K562 (cell line): ENCODE measurements around the gene COL26A1. TPM values are rescaled to one million over a fixed set of nuclear protein-coding genes. Genes with fewer than 3 reads are reported as not detected.

Experiments used
- ATAC-seq: fragments of 200-7000 bp; cut with Tn5 transposase; 3 replicates; pipeline ENCODE4 v1.9.1; 2020; ENCODE audit warnings: moderate library complexity
- BruUV-seq: library from RNA; stranded (reverse); fragments of 400-500 nt; replicated peaks from 2 replicates; lab custom pipeline; 2021; lab: Mats Ljungman, UMichigan
- CTCF ChIA-PET: fragments of 300-600 bp; formaldehyde crosslinking; extraction: SDS; loops from one replicate; lab custom pipeline; 2021; ENCODE audit warnings: low intra/inter-chr PET ratio; lab: Yijun Ruan, JAX
- POLR2A ChIA-PET: fragments of 300-600, 350-650 bp; sonication (Branson Sonifier 250); formaldehyde crosslinking; extraction: SDS; loops from one replicate; lab custom pipeline; 2021; ENCODE audit warnings: antibody characterized with exemption, inconsistent platforms; lab: Yijun Ruan, JAX
- DNase-seq, 4 experiments: peaks; one replicate each; pipeline versions ENCODE4 v3.0.0 to v3.0.0-alpha.2; 2011 to 2018; ENCODE audit warnings: low spot score in 3 of 4, mixed read lengths in 3 of 4; ENCODE audit errors: extremely low read depth in 1 of 4
- FAIRE-seq: peaks from 2 replicates; lab custom pipeline; 2011; peaks lifted over from hg19 to GRCh38; lab: Jason Lieb, UNC
- H2AFZ ChIP-seq: 2 replicates; pipeline ENCODE4 v1.6.0; 2011; ENCODE audit warnings: low read depth, low read length, control low read depth, inconsistent platforms
- H3K27ac ChIP-seq: fragments of 200-600 bp; 3 replicates; pipeline ENCODE4 v1.8.0; 2011; ENCODE audit warnings: low read depth, mild to moderate bottlenecking, control low read depth, inconsistent platforms, low read length, moderate library complexity, mixed read lengths; ENCODE audit errors: extremely low read depth
- H3K27me3 ChIP-seq, 2 experiments: fragments of 300-600 bp in 1 of 2; 2 replicates in 1 of 2; 3 replicates in 1 of 2; pipeline versions ENCODE4 v1.6.0 to v1.8.0; 2011; ENCODE audit warnings: inconsistent platforms in 2 of 2, low read length in 2 of 2, mild to moderate bottlenecking in 1 of 2, mixed read lengths in 1 of 2, moderate library complexity in 1 of 2; ENCODE audit not compliant: control insufficient read depth in 2 of 2, insufficient read depth in 2 of 2
- H3K36me3 ChIP-seq: fragments of 300-600 bp; 3 replicates; pipeline ENCODE4 v1.8.0; 2011; ENCODE audit warnings: mild to moderate bottlenecking, low read length, inconsistent platforms; ENCODE audit not compliant: control insufficient read depth, insufficient read depth
- H3K4me1 ChIP-seq, 2 experiments: fragments of 200-600 bp in 1 of 2; replicated peaks in 1 of 2; 2 replicates in 1 of 2; 3 replicates in 1 of 2; pipeline versions ENCODE4 v1.5.1 to v1.8.0; 2011; ENCODE audit warnings: inconsistent platforms in 2 of 2, low read length in 2 of 2, mild to moderate bottlenecking in 1 of 2, mixed read lengths in 1 of 2, moderate library complexity in 1 of 2; ENCODE audit not compliant: control insufficient read depth in 2 of 2, insufficient read depth in 2 of 2
- H3K4me2 ChIP-seq: 2 replicates; pipeline ENCODE4 v1.6.1; 2011; ENCODE audit warnings: low read length, control low read depth, inconsistent platforms, mixed read lengths; ENCODE audit not compliant: insufficient read depth
- H3K4me3 ChIP-seq: fragments of 200-600 bp; sonication (generic), shearing (Covaris generic); 2 replicates; pipeline ENCODE4 v1.5.1; 2016; ENCODE audit warnings: control low read depth, inconsistent platforms
- H3K79me2 ChIP-seq: fragments of 200-600 bp; 3 replicates; pipeline ENCODE4 v1.8.0; 2011; ENCODE audit warnings: low read length, inconsistent platforms; ENCODE audit not compliant: control insufficient read depth, insufficient read depth
- H3K9ac ChIP-seq, 2 experiments: 2 replicates each; pipeline versions ENCODE4 v1.6.0 to v1.6.1; 2011; ENCODE audit warnings: low read depth in 2 of 2, low read length in 2 of 2, control low read depth in 1 of 2, inconsistent platforms in 1 of 2, mild to moderate bottlenecking in 1 of 2, mixed read lengths in 1 of 2; ENCODE audit not compliant: insufficient read depth in 1 of 2
- H3K9me1 ChIP-seq: one replicate; pipeline ENCODE4 v1.6.0; 2011; ENCODE audit warnings: inconsistent platforms, mild to moderate bottlenecking, low read length, moderate library complexity; ENCODE audit not compliant: control insufficient read depth, insufficient read depth
- H3K9me3 ChIP-seq: replicated peaks from 2 replicates; pipeline ENCODE4 v1.5.1; 2011; ENCODE audit warnings: low read depth, low read length, inconsistent platforms; ENCODE audit not compliant: control insufficient read depth, insufficient read depth
- H4K20me1 ChIP-seq: replicated peaks from 2 replicates; pipeline ENCODE4 v1.6.1; 2011; ENCODE audit warnings: low read length, inconsistent platforms, mixed read lengths; ENCODE audit not compliant: control insufficient read depth, insufficient read depth
- ARID1B ChIP-seq: fragments of 450-650 bp; IDR thresholded peaks from 2 replicates; pipeline ENCODE4 v1.6.1; 2016; ENCODE audit warnings: antibody characterized with exemption, mild to moderate bottlenecking, inconsistent platforms
- C11orf30 ChIP-seq: fragments of 450-650 bp; IDR thresholded peaks from 2 replicates; pipeline ENCODE4 v1.6.1; 2016; ENCODE audit warnings: low read depth, mild to moderate bottlenecking
- COPS2 ChIP-seq: fragments of 450-650 bp; conservative IDR thresholded peaks from 2 replicates; pipeline ENCODE4 v1.6.1; 2016; ENCODE audit warnings: mild to moderate bottlenecking, moderate library complexity
- DPF2 ChIP-seq: fragments of 450-650 bp; IDR thresholded peaks from 2 replicates; pipeline ENCODE4 v1.6.1; 2016
- KHSRP ChIP-seq: fragments of 450-650 bp; IDR thresholded peaks from 2 replicates; pipeline ENCODE4 v1.6.1; 2017
- MAFK ChIP-seq: IDR thresholded peaks from 2 replicates; pipeline ENCODE4 v1.6.1; 2011; ENCODE audit warnings: low read length, improper control_type of control experiment
- MCM5 ChIP-seq: fragments of 450-650 bp; IDR thresholded peaks from 2 replicates; pipeline ENCODE4 v1.6.1; 2016; ENCODE audit warnings: low read depth
- NCOA2 ChIP-seq, 2 experiments: fragments of 450-650 bp; IDR thresholded peaks; 2 replicates each; pipeline ENCODE4 v1.6.1; 2018; ENCODE audit warnings: mild to moderate bottlenecking in 2 of 2, moderate library complexity in 1 of 2; ENCODE audit not compliant: partially characterized antibody in 2 of 2
- RAD51 ChIP-seq: fragments of 450-650 bp; IDR thresholded peaks from 2 replicates; pipeline ENCODE4 v1.7.1; 2016; ENCODE audit warnings: low read depth, mild to moderate bottlenecking, borderline replicate concordance
- RB1 ChIP-seq: fragments of 450-650 bp; IDR thresholded peaks from 2 replicates; pipeline ENCODE4 v1.6.1; 2017; ENCODE audit warnings: low read depth, mild to moderate bottlenecking
- TAF15 ChIP-seq: fragments of 200-400 bp; formaldehyde crosslinking; IDR thresholded peaks from 2 replicates; pipeline ENCODE4 v1.6.1; 2017; ENCODE audit warnings: mild to moderate bottlenecking, low read depth, low read length, moderate library complexity
- UBTF ChIP-seq, 2 experiments: IDR thresholded peaks; 2 replicates each; pipeline ENCODE4 v1.6.1; 2012; ENCODE audit warnings: improper control_type of control experiment in 2 of 2, low read depth in 2 of 2, low read length in 2 of 2, borderline replicate concordance in 1 of 2
- ZFP30 ChIP-seq: fragments of 250-450 bp; sonication (Bioruptor Pico); IDR thresholded peaks from 2 replicates; pipeline ENCODE4 v1.8.0; 2022; ENCODE audit warnings: moderate library complexity, mild to moderate bottlenecking, inconsistent platforms, borderline replicate concordance
- ZNF311 ChIP-seq: fragments of 250-450 bp; sonication (Bioruptor Pico); IDR thresholded peaks from 2 replicates; pipeline ENCODE4 v1.4.0; 2020; ENCODE audit warnings: mild to moderate bottlenecking, moderate library complexity
- ZNF395 ChIP-seq: fragments of 200-800 bp; sonication (Bioruptor generic); IDR thresholded peaks from 2 replicates; pipeline ENCODE4 v1.6.1; 2017; ENCODE audit warnings: missing genetic modification characterization, missing compliant biosample characterization
- ZNF408 ChIP-seq: fragments of 250-450 bp; sonication (Bioruptor Pico); IDR thresholded peaks from 2 replicates; pipeline ENCODE4 v1.4.0; 2020; ENCODE audit warnings: low read depth, mild to moderate bottlenecking, moderate library complexity
- ZNF511 ChIP-seq: sonication (generic); formaldehyde crosslinking; IDR thresholded peaks from 2 replicates; pipeline ENCODE4 v1.8.0; 2022; ENCODE audit warnings: mild to moderate bottlenecking, missing genetic modification reagents
- ZNF75A ChIP-seq: fragments of 450-650 bp; formaldehyde crosslinking; IDR thresholded peaks from 2 replicates; pipeline ENCODE4 v1.4.0; 2020; ENCODE audit warnings: mild to moderate bottlenecking
- ZSCAN29 ChIP-seq: fragments of 450-650 bp; IDR thresholded peaks from 2 replicates; pipeline ENCODE4 v1.6.1; 2017
- WGBS: fragments of 100-300 bp; shearing (Covaris generic); methylation state at CpG from one replicate; pipeline ENCODE4 v1.1.6; 2016; ENCODE audit warnings: low coverage, mixed read lengths; ENCODE audit not compliant: insufficient coverage; ENCODE audit errors: missing lambda C conversion rate; 5-methylcytosine and 5-hydroxymethylcytosine counted together
- in situ Hi-C: fragments of 300-500 bp; cut with MboI; formaldehyde crosslinking; loops from 4 replicates; pipeline ENCODE4 v1.15.0; 2018; ENCODE audit warnings: inconsistent platforms, mixed read lengths
- intact Hi-C: fragments of 100-400 bp; cut with micrococcal nuclease; formaldehyde crosslinking; loops from 2 replicates; pipeline ENCODE4 v1.14.2; 2022
- polyA plus RNA-seq, 8 experiments: library from polyadenylated mRNA; depleted of rRNA in 4 of 8; stranded (reverse) in 5 of 8; unstranded in 3 of 8; fragments of >200 nt; fragmentation: Nextera tagmentation in 2 of 8; fragmentation: Illumina TruSeq in 1 of 8; extraction: Ambion mirVana in 2 of 8; extraction: Trizol in 1 of 8; gene quantifications; 2 replicates each; pipeline versions ENCODE4 v1.2.1 to v1.2.3, GENCODE V29; 2011 to 2014; ENCODE audit warnings: inconsistent platforms in 1 of 8, missing spikeins in 1 of 8
- total RNA-seq, 7 experiments: library from RNA; depleted of rRNA in 6 of 7; stranded (reverse); fragments of >200 nt in 6 of 7; fragmentation: Illumina TruSeq in 2 of 7; extraction: Trizol in 2 of 7; gene quantifications; 2 replicates each; pipeline versions ENCODE4 v1.2.1 to v1.2.3, GENCODE V29; 2011 to 2021; ENCODE audit warnings: low replicate concordance in 1 of 7

COL26A1 gene
- total and polyA plus RNA-seq, 9 of the 15 experiments (the other 6 are each of a cell fraction or from before 2014, with no cell fraction given): 0.04 to 0.39 (median 0.07) TPM; not detected in 5

- in situ Hi-C loops: no loop called here
- FAIRE-seq: no peak
- WGBS: 8% methylated on average over 22 of the region's 22 CpGs
- no peak overlapping the region for H3K9ac ChIP-seq
- no peak overlapping the region for H2AFZ ChIP-seq
- no peaks in the 10 kb centered on the region for H3K79me2 ChIP-seq
- H3K36me3 ChIP-seq: no peaks in the 10 kb centered on the region
- H3K27me3 ChIP-seq: peaks cover 22 to 84% of the 10 kb centered on the region in 2 experiments
- H3K4me3 ChIP-seq: no peak overlapping the region
- H3K27ac ChIP-seq: no peak overlapping the region
- ATAC-seq: no peak
- DNase-seq: no peak
- peaks cover 3% of the 10 kb centered on the region; the same call in 1 of the 2 replicates for H4K20me1 ChIP-seq
- no TSS peak for BruUV-seq
- peaks cover 0 to 10% of the 10 kb centered on the region in 2 experiments; a peak in 1 of 5 replicates for H3K4me1 ChIP-seq
- TF ChIP-seq ZFP30 (CRISPR knock-in tag) (no peak), COPS2 (no peak), UBTF (IDR thresholded peaks at IDR 0.05; ENCODE audit: borderline replicate concordance in 1 of 2, low read depth in 2 of 2, low read length in 2 of 2) (no peak), NCOA2 (IDR thresholded peaks at IDR 0.05; ENCODE audit: partially characterized antibody in 2 of 2) (no peak), ZNF408 (CRISPR knock-in tag) (no peak), MAFK (no peak), ARID1B (no peak), ZNF511 (CRISPR knock-in tag) (no peak), ZNF75A (CRISPR knock-in tag) (no peak), RAD51 (no peak), DPF2 (no peak), ZSCAN29 (no peak), C11orf30 (no peak), ZNF395 (CRISPR knock-in tag) (no peak), TAF15 (no peak), KHSRP (no peak), ZNF311 (no peak), MCM5 (no peak), RB1 (no peak)
- H3K9me3 ChIP-seq: no peaks in the 10 kb centered on the region
- POLR2A ChIA-PET: interaction anchor here (0.7 kb wide), 1 partner anchor 583 kb away, joined by 3 read pairs; no protein-coding TSS in a partner anchor
- no peaks in the 10 kb centered on the region for H3K9me1 ChIP-seq
- intact Hi-C loops: no loop called here
- CTCF ChIA-PET: no interaction called here
- H3K4me2 ChIP-seq: no peak overlapping the region
Observed at GRCh38 chr7:101435461-101436220, 73.0 kb downstream of the COL26A1 start.
